Mucosa of rectum (tissue), 2 donors: ENCODE measurements around the gene EBF3.

Experiments
- H3K27ac ChIP-seq, 2 donors: one replicate each; pipeline ENCODE4 v1.7.0; 2013; ENCODE audit warnings: inconsistent platforms in 2 of 2, low read depth in 2 of 2, low read length in 2 of 2
- H3K27me3 ChIP-seq, 2 donors: one replicate each; pipeline ENCODE4 v1.7.0; 2013; ENCODE audit warnings: low read length in 2 of 2; ENCODE audit not compliant: control insufficient read depth in 2 of 2, insufficient read depth in 2 of 2
- H3K36me3 ChIP-seq, 2 donors: one replicate each; pipeline ENCODE4 v1.7.0; 2013; ENCODE audit warnings: low read length in 2 of 2; ENCODE audit not compliant: control insufficient read depth in 2 of 2, insufficient read depth in 2 of 2
- H3K4me1 ChIP-seq, 2 donors: one replicate each; pipeline ENCODE4 v1.7.0; 2013; ENCODE audit warnings: low read length in 2 of 2, mild to moderate bottlenecking in 1 of 2; ENCODE audit not compliant: control insufficient read depth in 2 of 2, insufficient read depth in 2 of 2
- H3K4me3 ChIP-seq, 2 donors: one replicate each; pipeline ENCODE4 v1.7.0; 2013; ENCODE audit warnings: low read length in 2 of 2
- H3K9ac ChIP-seq, 2 donors: one replicate each; pipeline ENCODE4 v1.7.0; 2013; ENCODE audit warnings: low read length in 2 of 2, low read depth in 1 of 2, mild to moderate bottlenecking in 1 of 2
- H3K9me3 ChIP-seq, 2 donors: one replicate each; pipeline ENCODE4 v1.7.0; 2013; ENCODE audit warnings: low read length in 2 of 2; ENCODE audit not compliant: control insufficient read depth in 2 of 2
- donor health status: healthy.
- donor health status: Normal muscosa, but diverticular disease.

EBF3 gene

DNA sequence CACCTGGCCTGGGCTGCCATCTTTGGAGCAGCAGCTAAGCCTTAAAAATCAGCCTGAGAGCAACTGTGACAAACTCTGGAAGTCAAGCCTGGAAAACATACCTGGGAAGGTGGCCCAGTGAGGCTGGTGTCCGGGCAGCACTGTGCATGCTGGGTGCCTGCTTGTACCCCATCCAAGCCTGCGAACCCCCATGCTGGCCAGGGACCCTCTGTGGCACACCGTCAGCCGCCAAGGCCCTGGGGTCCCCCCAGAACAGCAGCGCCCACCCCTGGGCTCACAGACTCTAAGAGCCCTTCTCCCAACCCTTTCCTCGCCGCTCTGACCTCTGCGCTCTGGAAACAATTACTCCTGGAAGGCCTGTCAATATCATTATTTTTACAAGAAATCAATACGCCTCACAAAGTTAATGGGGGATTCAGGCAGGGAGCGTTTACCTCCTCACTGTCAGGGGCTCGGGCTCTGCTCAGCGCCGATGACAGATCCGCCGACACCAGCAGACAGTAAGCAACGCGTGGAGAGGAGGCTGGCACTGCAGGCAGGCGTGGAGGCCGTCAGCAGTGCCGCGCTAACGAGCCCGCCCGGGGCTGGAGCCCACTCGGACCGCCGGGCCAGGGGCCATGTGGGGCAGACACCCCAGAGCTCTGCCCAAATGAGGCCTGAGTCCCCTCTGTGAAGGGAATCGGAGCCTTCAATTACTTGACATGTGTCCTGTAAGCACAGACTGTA lies 54.4 kb downstream of the EBF3 start:
- no peak overlapping the region for H3K27ac ChIP-seq
- no peaks in the 10 kb centered on the region for H3K36me3 ChIP-seq
- H3K9ac ChIP-seq: no peak overlapping the region
- H3K9me3 ChIP-seq: no peaks in the 10 kb centered on the region
- no peaks in the 10 kb centered on the region for H3K27me3 ChIP-seq
- no peak overlapping the region for H3K4me3 ChIP-seq
- H3K4me1 ChIP-seq: no peaks in the 10 kb centered on the region

DNA sequence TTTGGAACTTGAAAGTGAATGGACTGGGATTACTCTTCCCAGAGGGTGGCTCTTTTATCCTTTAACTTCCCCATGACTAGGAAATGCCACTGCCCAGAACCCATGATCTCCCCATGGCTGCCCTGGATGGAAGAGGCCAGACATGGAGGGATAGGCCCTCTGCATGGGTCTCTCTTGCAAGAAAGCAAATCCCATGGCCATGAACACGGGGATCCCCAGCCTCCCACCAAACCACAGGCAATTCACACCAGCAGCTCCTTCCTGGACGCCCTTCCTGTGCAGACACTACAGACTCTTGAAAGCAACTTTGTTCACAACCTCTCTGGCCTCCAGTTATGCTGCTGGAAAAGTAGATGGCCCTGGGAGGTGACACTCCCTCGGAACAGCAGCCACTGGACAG lies 55.0 kb downstream of the EBF3 start:
- no peak overlapping the region for H3K9ac ChIP-seq
- H3K4me1 ChIP-seq: no peaks in the 10 kb centered on the region
- H3K36me3 ChIP-seq: no peaks in the 10 kb centered on the region
- no peak overlapping the region for H3K4me3 ChIP-seq
- no peaks in the 10 kb centered on the region for H3K9me3 ChIP-seq
- no peak overlapping the region for H3K27ac ChIP-seq
- H3K27me3 ChIP-seq: no peaks in the 10 kb centered on the region

DNA sequence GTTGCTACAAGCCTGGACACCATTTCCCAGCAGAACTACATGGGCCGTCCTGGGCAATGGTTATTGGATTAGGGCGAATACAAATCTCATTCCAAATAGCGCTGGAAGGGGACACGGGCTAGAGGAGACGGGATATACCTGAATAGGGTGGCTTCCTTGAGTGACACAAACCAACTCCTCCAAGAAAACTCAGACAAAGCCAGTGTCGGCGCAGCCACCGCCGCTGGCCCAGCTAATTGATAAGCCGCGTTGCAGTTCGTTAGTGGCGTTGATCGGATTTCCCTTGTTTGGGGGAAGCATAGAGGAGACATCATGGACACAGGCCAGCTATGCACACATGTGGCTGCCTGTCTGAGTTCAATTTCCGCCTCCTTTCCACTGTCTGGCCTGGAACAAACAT lies 55.7 kb downstream of the EBF3 start:
- no peak overlapping the region for H3K9ac ChIP-seq
- no peak overlapping the region for H3K27ac ChIP-seq
- H3K4me3 ChIP-seq: no peak overlapping the region
- H3K4me1 ChIP-seq: no peaks in the 10 kb centered on the region
- no peaks in the 10 kb centered on the region for H3K36me3 ChIP-seq
- H3K9me3 ChIP-seq: no peaks in the 10 kb centered on the region
- H3K27me3 ChIP-seq: no peaks in the 10 kb centered on the region

DNA sequence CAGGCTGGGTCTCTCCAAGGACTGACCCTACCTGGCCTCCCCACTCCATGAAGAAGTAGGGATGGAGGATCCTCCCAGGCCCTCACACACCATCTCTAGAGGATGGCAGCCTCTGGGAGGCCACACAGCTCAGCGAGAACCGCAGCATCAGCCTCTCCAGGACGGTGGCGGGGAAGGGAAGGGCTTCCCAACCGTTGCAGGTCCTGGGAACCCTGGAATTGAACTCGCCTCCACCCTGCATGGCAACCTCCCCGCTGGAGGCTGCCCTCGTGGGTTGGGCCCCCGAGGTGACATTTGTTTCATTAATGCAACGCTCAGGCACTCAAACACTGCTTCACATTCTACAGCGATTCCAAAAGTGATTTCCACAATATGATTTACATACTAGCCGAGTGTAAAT lies 58.5 kb downstream of the EBF3 start:
- no peak overlapping the region for H3K9ac ChIP-seq
- no peak overlapping the region for H3K4me3 ChIP-seq
- H3K9me3 ChIP-seq: no peaks in the 10 kb centered on the region
- no peaks in the 10 kb centered on the region for H3K36me3 ChIP-seq
- H3K27me3 ChIP-seq: no peaks in the 10 kb centered on the region
- no peak overlapping the region for H3K27ac ChIP-seq
- H3K4me1 ChIP-seq: no peaks in the 10 kb centered on the region

DNA sequence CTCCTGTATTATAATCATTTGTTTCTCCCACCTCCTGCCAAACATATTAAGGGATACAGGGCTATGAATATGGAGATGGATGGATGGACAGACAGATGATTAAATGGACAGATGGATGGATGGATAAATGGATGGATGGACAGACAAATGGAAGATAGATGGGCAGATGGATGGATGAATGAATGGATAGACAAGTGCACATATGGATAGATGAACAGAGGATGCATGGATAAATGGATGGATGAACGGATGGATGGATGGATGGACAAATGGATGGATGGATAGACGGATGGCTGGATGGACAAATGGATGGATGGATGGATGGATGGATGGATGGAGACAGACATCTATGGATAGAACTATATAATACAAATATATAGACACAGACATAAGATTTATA lies 59.8 kb downstream of the EBF3 start:
- Histone ChIP-seq H3K27ac (no peak overlapping the region), H3K4me1 (no peaks in the 10 kb centered on the region), H3K27me3 (peaks cover 0 to 2% of the 10 kb centered on the region in 2 donors), H3K36me3 (no peaks in the 10 kb centered on the region), H3K4me3 (no peak overlapping the region), H3K9ac (no peak overlapping the region), H3K9me3 (no peaks in the 10 kb centered on the region)

DNA sequence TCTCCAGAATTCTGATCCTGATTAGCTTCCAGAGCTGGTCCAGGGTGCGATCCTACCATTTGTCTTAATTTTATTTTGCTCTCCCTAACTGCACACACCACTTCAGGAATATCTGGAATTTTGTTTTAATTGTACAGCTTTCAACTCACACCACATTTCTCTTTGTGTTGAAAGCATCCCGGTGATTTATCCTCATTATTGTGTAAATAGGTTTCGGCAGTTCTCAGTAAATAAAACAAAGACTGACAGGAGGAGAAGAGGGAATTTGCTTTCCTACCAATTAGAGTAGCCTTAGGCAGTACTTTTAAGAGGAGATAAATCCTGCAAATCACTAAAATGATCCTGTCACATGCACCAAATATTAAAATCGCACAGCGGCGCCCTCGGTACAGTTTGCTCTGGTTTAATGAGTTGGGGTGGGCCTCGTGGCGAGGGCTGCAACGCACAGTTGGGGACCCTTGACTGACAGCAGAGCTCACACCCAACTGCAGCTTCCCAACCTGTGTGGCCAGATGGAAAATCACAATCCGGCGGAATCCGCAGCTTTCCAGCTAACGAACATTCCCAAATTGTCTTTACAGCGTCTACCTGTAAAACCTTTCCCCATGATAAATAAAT lies 62.6 kb downstream of the EBF3 start:
- no peaks in the 10 kb centered on the region for H3K9me3 ChIP-seq
- peaks cover 0 to 2% of the 10 kb centered on the region in 2 donors for H3K27me3 ChIP-seq
- H3K27ac ChIP-seq: no peak overlapping the region

DNA sequence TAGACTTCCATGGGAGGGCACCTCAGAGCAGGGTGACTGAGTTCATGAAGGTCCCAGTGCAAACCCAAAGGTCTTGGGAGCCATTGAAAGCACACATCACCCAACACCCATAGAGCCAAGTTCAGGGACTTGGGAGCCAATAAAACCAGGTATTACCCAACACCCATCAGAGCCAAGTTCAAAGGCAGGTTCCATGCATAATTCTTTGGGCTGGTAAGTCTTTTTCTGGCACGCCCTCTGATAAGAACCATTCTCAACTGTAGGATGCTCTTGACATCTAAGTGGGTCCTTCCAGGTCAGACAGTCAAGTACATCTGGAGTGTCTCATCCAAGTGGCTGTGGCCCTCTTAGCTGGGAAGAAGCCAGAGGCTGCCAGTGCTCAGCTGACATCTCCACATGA lies 63.2 kb downstream of the EBF3 start:
- Histone ChIP-seq H3K9ac (no peak overlapping the region), H3K36me3 (no peaks in the 10 kb centered on the region), H3K4me1 (no peaks in the 10 kb centered on the region), H3K9me3 (no peaks in the 10 kb centered on the region), H3K27ac (no peak overlapping the region), H3K27me3 (peaks cover 0 to 2% of the 10 kb centered on the region in 2 donors), H3K4me3 (no peak overlapping the region)

More for the DNA sequence above, 62.6 kb downstream of the EBF3 start:
- H3K9ac ChIP-seq: no peak overlapping the region
- no peaks in the 10 kb centered on the region for H3K4me1 ChIP-seq
- no peaks in the 10 kb centered on the region for H3K36me3 ChIP-seq
- no peak overlapping the region for H3K4me3 ChIP-seq

DNA sequence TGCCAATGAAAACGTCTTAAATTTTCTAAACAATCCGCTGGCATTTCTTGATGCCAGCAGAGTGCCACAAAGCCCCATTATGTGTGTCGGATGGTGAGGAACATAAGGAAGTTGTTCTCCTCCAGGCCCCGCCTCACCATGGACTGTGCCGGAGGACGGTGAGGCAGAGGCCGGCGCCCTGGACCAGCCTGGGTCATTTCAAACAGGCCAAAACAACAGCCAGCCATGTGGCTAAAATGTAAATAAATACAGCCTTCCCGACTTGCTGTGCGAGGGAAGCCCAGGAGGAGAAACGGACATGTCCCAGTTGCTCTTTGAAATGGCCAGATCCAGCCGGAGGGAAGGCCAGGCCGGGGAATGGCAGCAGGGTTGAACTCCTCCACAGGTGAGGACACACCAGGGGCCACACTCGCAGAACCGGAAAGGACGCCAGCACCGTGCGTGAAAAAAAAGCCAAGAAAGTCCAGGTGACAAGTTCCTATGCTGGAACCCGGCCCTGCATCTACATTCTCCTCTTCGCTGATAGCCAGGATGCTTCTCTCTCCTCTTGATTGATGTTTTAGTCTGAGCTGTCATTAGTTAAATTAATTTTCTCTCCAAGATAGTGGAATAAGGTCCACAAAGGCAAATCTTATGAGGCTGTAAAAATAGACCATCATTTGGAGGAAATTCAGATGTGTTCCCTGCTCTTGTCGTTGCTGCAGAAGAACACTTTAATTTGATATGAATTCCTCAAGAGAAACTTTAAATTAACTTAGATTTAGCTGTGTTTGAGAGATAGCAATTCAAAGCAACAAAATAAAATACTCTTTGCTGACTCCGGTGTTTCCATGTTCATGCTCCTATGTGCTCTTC lies 64.6 kb downstream of the EBF3 start:
- Histone ChIP-seq H3K4me3 (no peak overlapping the region), H3K9me3 (no peaks in the 10 kb centered on the region), H3K9ac (no peak overlapping the region), H3K36me3 (no peaks in the 10 kb centered on the region), H3K27ac (no peak overlapping the region), H3K27me3 (peaks cover 0 to 2% of the 10 kb centered on the region in 2 donors), H3K4me1 (no peaks in the 10 kb centered on the region)

DNA sequence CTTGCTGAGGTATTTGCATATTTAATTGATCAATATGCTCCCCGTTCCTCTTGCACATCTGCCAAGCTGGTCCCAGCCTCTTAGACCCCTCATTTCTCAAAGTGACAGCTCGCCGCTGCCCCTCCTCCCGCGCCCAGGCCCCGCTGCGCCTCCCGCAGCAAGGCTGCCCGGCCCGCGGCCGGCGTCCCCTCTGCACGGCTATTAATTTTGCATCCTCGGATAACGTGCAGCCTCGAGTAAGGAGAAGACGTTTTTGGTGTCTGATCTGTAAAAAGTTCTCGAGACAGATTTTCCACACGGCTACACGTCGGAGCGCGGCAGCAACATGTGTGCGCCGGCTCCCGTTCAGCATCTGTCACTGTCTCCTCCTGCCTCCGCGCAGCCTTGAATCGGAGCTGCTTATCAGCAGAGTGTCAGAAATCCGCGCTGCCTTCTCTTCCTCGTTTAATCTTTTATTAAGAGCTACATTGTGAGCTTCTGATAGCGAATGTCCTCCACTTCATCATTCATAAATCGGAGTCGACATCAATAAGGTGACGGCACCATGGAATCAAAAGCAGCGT lies 65.3 kb downstream of the EBF3 start:
- H3K4me1 ChIP-seq: no peaks in the 10 kb centered on the region
- H3K27me3 ChIP-seq: peaks cover 0 to 2% of the 10 kb centered on the region in 2 donors

More for the DNA sequence above, 65.3 kb downstream of the EBF3 start:
- no peaks in the 10 kb centered on the region for H3K9me3 ChIP-seq
- no peak overlapping the region for H3K4me3 ChIP-seq
- no peak overlapping the region for H3K27ac ChIP-seq
- no peaks in the 10 kb centered on the region for H3K36me3 ChIP-seq
- H3K9ac ChIP-seq: no peak overlapping the region
